K562 (cell line): Measurements from ENCODE around the gene TVP23A. TPM values are rescaled to one million over a fixed set of nuclear protein-coding genes. Genes with fewer than 3 reads are reported as not detected.

Experiments used
- ATAC-seq: fragments of 200-7000 bp; cut with Tn5 transposase; 3 replicates; pipeline ENCODE4 v1.9.1; 2020; ENCODE audit warnings: moderate library complexity
- BruUV-seq: library from RNA; stranded (reverse); fragments of 400-500 nt; replicated peaks from 2 replicates; lab custom pipeline; 2021; lab: Mats Ljungman, UMichigan
- CTCF ChIA-PET: fragments of 300-600 bp; formaldehyde crosslinking; extraction: SDS; loops from one replicate; lab custom pipeline; 2021; ENCODE audit warnings: low intra/inter-chr PET ratio; lab: Yijun Ruan, JAX
- POLR2A ChIA-PET: fragments of 300-600, 350-650 bp; sonication (Branson Sonifier 250); formaldehyde crosslinking; extraction: SDS; loops from one replicate; lab custom pipeline; 2021; ENCODE audit warnings: antibody characterized with exemption, inconsistent platforms; lab: Yijun Ruan, JAX
- DNase-seq, 4 experiments: peaks; one replicate each; pipeline versions ENCODE4 v3.0.0 to v3.0.0-alpha.2; 2011 to 2018; ENCODE audit warnings: low spot score in 3 of 4, mixed read lengths in 3 of 4; ENCODE audit errors: extremely low read depth in 1 of 4
- FAIRE-seq: peaks from 2 replicates; lab custom pipeline; 2011; peaks lifted over from hg19 to GRCh38; lab: Jason Lieb, UNC
- H2AFZ ChIP-seq: 2 replicates; pipeline ENCODE4 v1.6.0; 2011; ENCODE audit warnings: low read depth, low read length, control low read depth, inconsistent platforms
- H3K27ac ChIP-seq: fragments of 200-600 bp; 3 replicates; pipeline ENCODE4 v1.8.0; 2011; ENCODE audit warnings: low read depth, mild to moderate bottlenecking, control low read depth, inconsistent platforms, low read length, moderate library complexity, mixed read lengths; ENCODE audit errors: extremely low read depth
- H3K27me3 ChIP-seq, 2 experiments: fragments of 300-600 bp in 1 of 2; 2 replicates in 1 of 2; 3 replicates in 1 of 2; pipeline versions ENCODE4 v1.6.0 to v1.8.0; 2011; ENCODE audit warnings: inconsistent platforms in 2 of 2, low read length in 2 of 2, mild to moderate bottlenecking in 1 of 2, mixed read lengths in 1 of 2, moderate library complexity in 1 of 2; ENCODE audit not compliant: control insufficient read depth in 2 of 2, insufficient read depth in 2 of 2
- H3K36me3 ChIP-seq: fragments of 300-600 bp; 3 replicates; pipeline ENCODE4 v1.8.0; 2011; ENCODE audit warnings: mild to moderate bottlenecking, low read length, inconsistent platforms; ENCODE audit not compliant: control insufficient read depth, insufficient read depth
- H3K4me1 ChIP-seq, 2 experiments: fragments of 200-600 bp in 1 of 2; replicated peaks in 1 of 2; 2 replicates in 1 of 2; 3 replicates in 1 of 2; pipeline versions ENCODE4 v1.5.1 to v1.8.0; 2011; ENCODE audit warnings: inconsistent platforms in 2 of 2, low read length in 2 of 2, mild to moderate bottlenecking in 1 of 2, mixed read lengths in 1 of 2, moderate library complexity in 1 of 2; ENCODE audit not compliant: control insufficient read depth in 2 of 2, insufficient read depth in 2 of 2
- H3K4me2 ChIP-seq: 2 replicates; pipeline ENCODE4 v1.6.1; 2011; ENCODE audit warnings: low read length, control low read depth, inconsistent platforms, mixed read lengths; ENCODE audit not compliant: insufficient read depth
- H3K4me3 ChIP-seq: fragments of 200-600 bp; sonication (generic), shearing (Covaris generic); 2 replicates; pipeline ENCODE4 v1.5.1; 2016; ENCODE audit warnings: control low read depth, inconsistent platforms
- H3K79me2 ChIP-seq: fragments of 200-600 bp; 3 replicates; pipeline ENCODE4 v1.8.0; 2011; ENCODE audit warnings: low read length, inconsistent platforms; ENCODE audit not compliant: control insufficient read depth, insufficient read depth
- H3K9ac ChIP-seq, 2 experiments: 2 replicates each; pipeline versions ENCODE4 v1.6.0 to v1.6.1; 2011; ENCODE audit warnings: low read depth in 2 of 2, low read length in 2 of 2, control low read depth in 1 of 2, inconsistent platforms in 1 of 2, mild to moderate bottlenecking in 1 of 2, mixed read lengths in 1 of 2; ENCODE audit not compliant: insufficient read depth in 1 of 2
- H3K9me1 ChIP-seq: one replicate; pipeline ENCODE4 v1.6.0; 2011; ENCODE audit warnings: inconsistent platforms, mild to moderate bottlenecking, low read length, moderate library complexity; ENCODE audit not compliant: control insufficient read depth, insufficient read depth
- H3K9me3 ChIP-seq: replicated peaks from 2 replicates; pipeline ENCODE4 v1.5.1; 2011; ENCODE audit warnings: low read depth, low read length, inconsistent platforms; ENCODE audit not compliant: control insufficient read depth, insufficient read depth
- H4K20me1 ChIP-seq: replicated peaks from 2 replicates; pipeline ENCODE4 v1.6.1; 2011; ENCODE audit warnings: low read length, inconsistent platforms, mixed read lengths; ENCODE audit not compliant: control insufficient read depth, insufficient read depth
- HIVEP1 ChIP-seq: fragments of 250-450 bp; sonication (Bioruptor Pico); IDR thresholded peaks from 2 replicates; pipeline ENCODE4 v1.4.0; 2020; ENCODE audit warnings: mild to moderate bottlenecking
- MTA2 ChIP-seq: fragments of 450-650 bp; IDR thresholded peaks from 2 replicates; pipeline ENCODE4 v1.6.1; 2016; ENCODE audit warnings: low read depth
- NRF1 ChIP-seq, 2 experiments: fragments of 450-650 bp; IDR thresholded peaks in 1 of 2; conservative IDR thresholded peaks in 1 of 2; 2 replicates each; pipeline ENCODE4 v1.6.1; 2014; ENCODE audit warnings: mild to moderate bottlenecking in 2 of 2
- SMARCC2 ChIP-seq: fragments of 450-650 bp; IDR thresholded peaks from 2 replicates; pipeline ENCODE4 v1.6.1; 2017; ENCODE audit warnings: antibody characterized with exemption, moderate library complexity, mild to moderate bottlenecking, low read depth
- TCF3 ChIP-seq: sonication (generic); formaldehyde crosslinking; IDR thresholded peaks from 2 replicates; pipeline ENCODE4 v1.4.0; 2020; ENCODE audit warnings: mild to moderate bottlenecking, missing genetic modification reagents
- TFAM ChIP-seq: fragments of 250-450 bp; sonication (Bioruptor Pico); conservative IDR thresholded peaks from 2 replicates; pipeline ENCODE4 v1.5.0; 2021; ENCODE audit warnings: mild to moderate bottlenecking, moderate library complexity
- TOE1 ChIP-seq, 2 experiments: fragments of 450-650 bp in 1 of 2; sonication (generic) in 1 of 2; formaldehyde crosslinking in 1 of 2; IDR thresholded peaks; 2 replicates each; pipeline versions ENCODE4 v1.7.1 to v1.8.0; 2016 to 2022; ENCODE audit warnings: borderline replicate concordance in 2 of 2, mild to moderate bottlenecking in 2 of 2, antibody characterized with exemption in 1 of 2, inconsistent platforms in 1 of 2, low read depth in 1 of 2, missing genetic modification reagents in 1 of 2, moderate library complexity in 1 of 2
- WGBS: fragments of 100-300 bp; shearing (Covaris generic); methylation state at CpG from one replicate; pipeline ENCODE4 v1.1.6; 2016; ENCODE audit warnings: low coverage, mixed read lengths; ENCODE audit not compliant: insufficient coverage; ENCODE audit errors: missing lambda C conversion rate; 5-methylcytosine and 5-hydroxymethylcytosine counted together
- in situ Hi-C: fragments of 300-500 bp; cut with MboI; formaldehyde crosslinking; loops from 4 replicates; pipeline ENCODE4 v1.15.0; 2018; ENCODE audit warnings: inconsistent platforms, mixed read lengths
- intact Hi-C: fragments of 100-400 bp; cut with micrococcal nuclease; formaldehyde crosslinking; loops from 2 replicates; pipeline ENCODE4 v1.14.2; 2022
- polyA plus RNA-seq, 8 experiments: library from polyadenylated mRNA; depleted of rRNA in 4 of 8; stranded (reverse) in 5 of 8; unstranded in 3 of 8; fragments of >200 nt; fragmentation: Nextera tagmentation in 2 of 8; fragmentation: Illumina TruSeq in 1 of 8; extraction: Ambion mirVana in 2 of 8; extraction: Trizol in 1 of 8; gene quantifications; 2 replicates each; pipeline versions ENCODE4 v1.2.1 to v1.2.3, GENCODE V29; 2011 to 2014; ENCODE audit warnings: inconsistent platforms in 1 of 8, missing spikeins in 1 of 8
- total RNA-seq, 7 experiments: library from RNA; depleted of rRNA in 6 of 7; stranded (reverse); fragments of >200 nt in 6 of 7; fragmentation: Illumina TruSeq in 2 of 7; extraction: Trizol in 2 of 7; gene quantifications; 2 replicates each; pipeline versions ENCODE4 v1.2.1 to v1.2.3, GENCODE V29; 2011 to 2021; ENCODE audit warnings: low replicate concordance in 1 of 7
- TF ChIP-seq, protein P1 (sequence below): sonication (generic); formaldehyde crosslinking; IDR thresholded peaks from 2 replicates; pipeline ENCODE4 v1.8.1; 2022; ENCODE audit warnings: missing genetic modification reagents

TVP23A gene
- total and polyA plus RNA-seq, 9 of the 15 experiments (the other 6 are each of a cell fraction or from before 2014, with no cell fraction given), result 0.04 to 0.77 (median 0.10) TPM; not detected in 3

DNA sequence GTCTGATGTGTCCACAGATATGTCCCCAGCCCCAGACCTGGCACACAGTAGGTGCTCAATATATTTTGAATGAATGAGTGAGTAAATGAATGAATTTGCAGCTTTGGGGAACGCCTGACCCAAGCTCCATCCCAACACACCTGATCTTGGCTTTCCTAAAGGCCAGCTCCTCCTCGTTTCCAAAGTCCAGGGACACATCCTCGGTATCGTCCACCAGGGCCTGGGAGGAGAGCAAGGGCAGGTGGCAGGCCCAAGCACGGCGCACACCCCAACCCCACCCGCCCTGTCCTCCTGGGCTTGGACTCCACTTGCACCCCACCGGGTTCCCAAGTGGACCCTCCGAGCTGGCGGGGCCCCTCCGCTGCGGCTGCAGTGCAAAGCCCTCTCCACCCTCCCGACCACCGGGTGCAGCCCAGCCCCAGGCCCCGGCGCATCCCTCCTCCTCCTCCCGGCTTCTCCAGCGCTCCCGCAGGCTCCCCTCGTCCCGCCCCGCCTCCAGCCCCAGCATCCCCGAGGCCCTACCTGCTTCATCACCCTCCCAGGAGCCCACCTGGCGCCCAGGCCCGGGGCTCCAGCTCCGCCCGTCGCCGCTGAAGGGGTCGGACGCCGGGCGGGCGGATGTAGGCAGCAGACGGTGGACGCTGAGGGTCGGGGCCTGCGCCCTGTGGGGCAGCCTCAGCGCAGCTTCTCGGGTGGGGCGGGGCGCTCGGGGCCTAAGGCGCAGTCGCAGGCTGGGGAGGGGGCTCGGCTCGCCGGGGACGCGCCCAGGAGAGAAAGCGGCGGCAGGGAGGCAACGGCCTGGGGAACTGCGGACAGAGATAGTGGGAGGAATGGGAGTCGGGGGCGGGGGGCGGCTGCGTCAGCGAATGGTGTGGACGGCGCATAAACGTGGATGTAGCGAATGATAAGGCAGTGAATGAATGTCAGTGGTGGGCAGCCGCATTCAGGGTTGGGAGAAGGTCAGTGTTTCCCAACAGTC is at the start of gene TVP23A (continued):
- TF ChIP-seq NRF1 (conservative IDR thresholded peaks at IDR 0.05 in 1 of 2, IDR thresholded peaks at IDR 0.05 in 1 of 2), result peak; percentile 21 to 22; a peak in 1 of 4 replicates

DNA sequence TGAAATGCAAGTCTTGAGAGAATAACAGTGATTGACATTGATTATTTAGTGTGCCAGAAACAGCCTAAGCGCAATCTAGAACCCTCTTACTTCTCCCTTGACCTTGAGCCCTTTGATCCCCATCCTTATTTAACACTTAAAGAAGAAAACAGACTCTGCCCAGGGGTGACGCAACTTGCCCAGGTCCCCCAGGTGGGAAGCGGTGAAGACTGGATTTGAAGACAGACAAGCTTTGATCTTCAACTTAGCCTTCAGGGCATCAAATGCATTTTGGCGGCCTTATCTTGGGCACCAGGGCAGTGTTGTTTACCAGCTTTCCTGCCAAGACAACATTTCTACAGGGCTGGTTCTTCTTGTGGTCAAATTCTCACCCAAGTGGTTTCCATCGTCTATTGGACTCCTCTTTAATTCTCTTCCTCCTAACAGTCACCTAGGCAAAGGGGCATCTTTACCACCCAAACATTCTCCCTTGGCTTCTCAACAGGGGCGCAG is 49.6 kb upstream of the TVP23A start:
- no peak for TF ChIP-seq TOE1 (IDR thresholded peaks at IDR 0.05; ENCODE audit: borderline replicate concordance)
- TF ChIP-seq TOE1 (CRISPR knock-in tag; IDR thresholded peaks at IDR 0.05; ENCODE audit: borderline replicate concordance, low read depth), result no peak
- no peak for TF ChIP-seq SMARCC2
- no peak for TF ChIP-seq TFAM (CRISPR knock-in tag)
- TF ChIP-seq, protein P1, sequence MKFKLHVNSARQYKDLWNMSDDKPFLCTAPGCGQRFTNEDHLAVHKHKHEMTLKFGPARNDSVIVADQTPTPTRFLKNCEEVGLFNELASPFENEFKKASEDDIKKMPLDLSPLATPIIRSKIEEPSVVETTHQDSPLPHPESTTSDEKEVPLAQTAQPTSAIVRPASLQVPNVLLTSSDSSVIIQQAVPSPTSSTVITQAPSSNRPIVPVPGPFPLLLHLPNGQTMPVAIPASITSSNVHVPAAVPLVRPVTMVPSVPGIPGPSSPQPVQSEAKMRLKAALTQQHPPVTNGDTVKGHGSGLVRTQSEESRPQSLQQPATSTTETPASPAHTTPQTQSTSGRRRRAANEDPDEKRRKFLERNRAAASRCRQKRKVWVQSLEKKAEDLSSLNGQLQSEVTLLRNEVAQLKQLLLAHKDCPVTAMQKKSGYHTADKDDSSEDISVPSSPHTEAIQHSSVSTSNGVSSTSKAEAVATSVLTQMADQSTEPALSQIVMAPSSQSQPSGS (CRISPR knock-in tag), result no peak
- TF ChIP-seq HIVEP1 (CRISPR knock-in tag), result no peak
- no peak for TF ChIP-seq MTA2
- no peak for TF ChIP-seq TCF3 (CRISPR knock-in tag)
- Histone ChIP-seq H3K36me3 (no peaks in the 10 kb centered on the region), H3K4me2 (no peak overlapping the region), H3K9me1 (peaks cover 3% of the 10 kb centered on the region), H3K27me3 (peaks cover 11 to 33% of the 10 kb centered on the region in 2 experiments; a peak in 4 of 5 replicates), H3K4me3 (no peak overlapping the region), H3K9ac (no peak overlapping the region), H3K79me2 (no peaks in the 10 kb centered on the region), H3K27ac (no peak overlapping the region), H2AFZ (no peak overlapping the region), H4K20me1 (peaks cover 6% of the 10 kb centered on the region; the same call in 1 of the 2 replicates), H3K9me3 (no peaks in the 10 kb centered on the region), H3K4me1 (no peaks in the 10 kb centered on the region; a peak in 1 of 5 replicates)
- no TSS peak for BruUV-seq
- POLR2A ChIA-PET, result no interaction called here
- 6% methylated on average over 6 of the region's 6 CpGs for WGBS
- CTCF ChIA-PET, result no interaction called here
- FAIRE-seq (no peak), ATAC-seq (no peak), DNase-seq (no peak)
- in situ Hi-C loops (no loop called here), intact Hi-C loops (no loop called here)
